Astrocyte (in vitro differentiated cells and primary cell): ENCODE data around the gene ZNF740. TPM values are rescaled to one million over a fixed set of nuclear protein-coding genes. Genes with fewer than 3 reads are reported as not detected.

Source experiments
- DNase-seq: peaks from one replicate; pipeline ENCODE4 v3.0.0-alpha.2; 2010; ENCODE audit warnings: low read depth
- FAIRE-seq: peaks from 2 replicates; lab custom pipeline; 2011; peaks lifted over from hg19 to GRCh38; lab: Jason Lieb, UNC
- H2AFZ ChIP-seq: 2 replicates; pipeline ENCODE4 v1.6.0; 2012; ENCODE audit warnings: low read depth, low read length, inconsistent platforms
- H3K27ac ChIP-seq: 2 replicates; pipeline ENCODE4 v1.5.1; 2011; ENCODE audit warnings: low read depth, low read length, inconsistent platforms
- H3K27me3 ChIP-seq: 2 replicates; pipeline ENCODE4 v1.6.0; 2011; ENCODE audit warnings: low read length, inconsistent platforms; ENCODE audit not compliant: insufficient read depth
- H3K36me3 ChIP-seq: 2 replicates; pipeline ENCODE4 v1.5.1; 2011; ENCODE audit warnings: low read length, inconsistent platforms; ENCODE audit not compliant: insufficient read depth
- H3K4me1 ChIP-seq: 2 replicates; pipeline ENCODE4 v1.5.1; 2011; ENCODE audit warnings: low read length, inconsistent platforms; ENCODE audit not compliant: insufficient read depth
- H3K4me2 ChIP-seq: 2 replicates; pipeline ENCODE4 v1.6.0; 2012; ENCODE audit warnings: low read length, inconsistent platforms
- H3K4me3 ChIP-seq: 2 replicates; pipeline ENCODE4 v1.5.1; 2011; ENCODE audit warnings: low read depth, mild to moderate bottlenecking, low read length, inconsistent platforms; ENCODE audit not compliant: insufficient read depth
- H3K79me2 ChIP-seq: 2 replicates; pipeline ENCODE4 v1.6.0; 2012; ENCODE audit warnings: mild to moderate bottlenecking, low read length, inconsistent platforms; ENCODE audit not compliant: insufficient read depth
- H3K9ac ChIP-seq: 2 replicates; pipeline ENCODE4 v1.6.0; 2012; ENCODE audit warnings: mild to moderate bottlenecking, low read length, inconsistent platforms
- H3K9me3 ChIP-seq: 2 replicates; pipeline ENCODE4 v1.5.1; 2012; ENCODE audit warnings: low read depth, mild to moderate bottlenecking, low read length, inconsistent platforms; ENCODE audit not compliant: insufficient read depth
- H4K20me1 ChIP-seq: 2 replicates; pipeline ENCODE4 v1.6.0; 2012; ENCODE audit warnings: low read length, inconsistent platforms; ENCODE audit not compliant: insufficient read depth
- H3K27ac Mint-ChIP-seq: one replicate; pipeline ENCODE4 v1.8.0; 2021; ENCODE audit warnings: mild to moderate bottlenecking, mixed read lengths; ENCODE audit not compliant: unreplicated experiment
- H3K27me3 Mint-ChIP-seq: one replicate; pipeline ENCODE4 v1.8.0; 2021; ENCODE audit warnings: low read depth, mixed read lengths; ENCODE audit not compliant: unreplicated experiment
- H3K36me3 Mint-ChIP-seq: one replicate; pipeline ENCODE4 v1.8.0; 2021; ENCODE audit warnings: low read depth, mixed read lengths; ENCODE audit not compliant: unreplicated experiment
- H3K4me1 Mint-ChIP-seq: one replicate; pipeline ENCODE4 v1.8.0; 2021; ENCODE audit warnings: low read depth, mixed read lengths; ENCODE audit not compliant: unreplicated experiment
- H3K4me3 Mint-ChIP-seq: one replicate; pipeline ENCODE4 v1.8.0; 2021; ENCODE audit warnings: mild to moderate bottlenecking, moderate library complexity, mixed read lengths; ENCODE audit not compliant: unreplicated experiment
- H3K9me3 Mint-ChIP-seq: one replicate; pipeline ENCODE4 v1.8.0; 2021; ENCODE audit warnings: mild to moderate bottlenecking, mixed read lengths; ENCODE audit not compliant: unreplicated experiment
- EZH2 ChIP-seq: IDR thresholded peaks from 2 replicates; pipeline ENCODE4 v1.6.1; 2012; ENCODE audit warnings: mild to moderate bottlenecking, low read length, inconsistent platforms; ENCODE audit not compliant: insufficient read depth
- total RNA-seq: library from RNA; stranded (reverse); gene quantifications from 2 replicates; pipeline ENCODE4 v1.2.1, GENCODE V29; 2021
- TF ChIP-seq, protein P1 (sequence below): IDR thresholded peaks from 2 replicates; pipeline ENCODE4 v1.5.1; 2011; ENCODE audit warnings: low read depth, mild to moderate bottlenecking, inconsistent platforms, low read length, moderate library complexity; ENCODE audit not compliant: insufficient read depth

Gene ZNF740
- total RNA-seq, 1 donor from 2014 or later, result 31.0 TPM

DNA sequence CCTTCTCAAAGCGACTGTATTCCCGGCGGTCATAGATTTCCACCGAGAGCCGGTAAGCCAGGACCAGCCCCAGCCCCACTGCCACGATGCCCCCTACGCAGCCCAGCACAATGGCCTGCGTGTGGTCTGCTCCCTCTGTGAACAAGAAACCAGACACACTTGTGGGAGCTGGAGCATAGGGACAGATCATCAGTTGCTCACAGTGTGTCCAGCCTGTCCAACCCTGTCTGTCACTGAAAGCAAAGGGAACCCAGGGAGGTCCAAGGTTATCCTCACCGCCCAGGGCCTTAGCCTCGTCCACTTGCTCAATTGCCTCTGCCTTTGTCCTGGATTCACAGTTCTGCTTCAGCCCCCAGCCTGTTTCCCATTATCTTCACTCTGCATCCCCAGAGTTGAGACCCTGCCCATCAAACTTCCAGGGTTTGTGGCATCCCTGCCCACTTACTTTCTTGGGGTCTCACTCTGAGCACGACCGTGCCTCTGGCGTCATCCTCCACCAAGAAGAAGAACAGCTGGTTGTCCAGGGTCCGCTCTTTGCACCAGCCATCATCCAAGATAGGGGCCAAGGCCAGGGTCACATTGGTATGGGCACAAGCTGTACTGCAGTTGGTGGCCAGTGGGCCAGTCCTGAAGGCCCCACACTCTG, 11.5 kb downstream of the ZNF740 start:
- H3K79me2 ChIP-seq, result no peaks in the 10 kb centered on the region
- H3K27me3 ChIP-seq, result no peaks in the 10 kb centered on the region
- peaks cover 10% of the 10 kb centered on the region for H3K36me3 ChIP-seq
- H3K4me3 ChIP-seq, result no peak overlapping the region
- Mint-ChIP-seq H3K4me3 (no peak overlapping the region), H3K9me3 (no peaks in the 10 kb centered on the region), H3K36me3 (peaks cover 16% of the 10 kb centered on the region), H3K27me3 (peaks cover 26% of the 10 kb centered on the region), H3K4me1 (peaks cover 7% of the 10 kb centered on the region), H3K27ac (no peak overlapping the region)
- H3K9me3 ChIP-seq, result no peaks in the 10 kb centered on the region
- H4K20me1 ChIP-seq, result peaks cover 4% of the 10 kb centered on the region
- TF ChIP-seq EZH2, result no peak
- TF ChIP-seq, protein P1, sequence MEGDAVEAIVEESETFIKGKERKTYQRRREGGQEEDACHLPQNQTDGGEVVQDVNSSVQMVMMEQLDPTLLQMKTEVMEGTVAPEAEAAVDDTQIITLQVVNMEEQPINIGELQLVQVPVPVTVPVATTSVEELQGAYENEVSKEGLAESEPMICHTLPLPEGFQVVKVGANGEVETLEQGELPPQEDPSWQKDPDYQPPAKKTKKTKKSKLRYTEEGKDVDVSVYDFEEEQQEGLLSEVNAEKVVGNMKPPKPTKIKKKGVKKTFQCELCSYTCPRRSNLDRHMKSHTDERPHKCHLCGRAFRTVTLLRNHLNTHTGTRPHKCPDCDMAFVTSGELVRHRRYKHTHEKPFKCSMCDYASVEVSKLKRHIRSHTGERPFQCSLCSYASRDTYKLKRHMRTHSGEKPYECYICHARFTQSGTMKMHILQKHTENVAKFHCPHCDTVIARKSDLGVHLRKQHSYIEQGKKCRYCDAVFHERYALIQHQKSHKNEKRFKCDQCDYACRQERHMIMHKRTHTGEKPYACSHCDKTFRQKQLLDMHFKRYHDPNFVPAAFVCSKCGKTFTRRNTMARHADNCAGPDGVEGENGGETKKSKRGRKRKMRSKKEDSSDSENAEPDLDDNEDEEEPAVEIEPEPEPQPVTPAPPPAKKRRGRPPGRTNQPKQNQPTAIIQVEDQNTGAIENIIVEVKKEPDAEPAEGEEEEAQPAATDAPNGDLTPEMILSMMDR, result no peak
- H3K9ac ChIP-seq, result no peak overlapping the region
- H3K27ac ChIP-seq, result no peak overlapping the region
- no peak for FAIRE-seq
- no peak overlapping the region for H3K4me2 ChIP-seq
- H2AFZ ChIP-seq, result no peak overlapping the region
- no peak for DNase-seq
- no peaks in the 10 kb centered on the region for H3K4me1 ChIP-seq

DNA sequence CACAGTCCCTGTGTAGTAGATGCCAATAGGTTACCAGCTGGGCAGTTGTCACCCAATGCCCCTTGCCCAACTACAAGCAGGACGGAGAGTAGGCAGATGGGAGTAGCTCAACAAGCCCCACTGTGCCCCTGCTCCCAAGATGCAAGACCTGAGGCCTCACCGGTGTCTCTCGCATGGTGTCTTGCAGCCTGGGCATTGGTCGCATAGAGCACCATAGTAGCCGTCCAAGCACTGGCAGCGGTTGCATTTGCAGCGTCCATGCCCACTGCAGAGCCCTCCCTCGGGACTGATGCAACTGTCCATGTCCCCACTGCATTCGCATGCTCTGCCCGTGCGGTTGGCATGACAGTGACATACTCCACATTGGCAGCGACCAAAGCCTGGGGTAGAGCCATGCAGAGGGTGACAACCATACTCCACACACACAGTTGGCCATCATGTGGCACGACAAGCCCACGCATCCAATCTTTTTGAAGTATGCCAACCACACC, 12.1 kb downstream of the ZNF740 start:
- Histone ChIP-seq H3K27me3 (no peaks in the 10 kb centered on the region), H3K27ac (no peak overlapping the region), H3K4me3 (no peak overlapping the region), H3K9me3 (no peaks in the 10 kb centered on the region), H3K36me3 (peaks cover 6% of the 10 kb centered on the region), H3K4me1 (no peaks in the 10 kb centered on the region), H2AFZ (no peak overlapping the region), H3K4me2 (no peak overlapping the region), H3K79me2 (no peaks in the 10 kb centered on the region), H3K9ac (no peak overlapping the region), H4K20me1 (peaks cover 4% of the 10 kb centered on the region)
- peaks cover 7% of the 10 kb centered on the region for H3K4me1 Mint-ChIP-seq
- no peak overlapping the region for H3K4me3 Mint-ChIP-seq
- H3K9me3 Mint-ChIP-seq, result no peaks in the 10 kb centered on the region
- peaks cover 11% of the 10 kb centered on the region for H3K36me3 Mint-ChIP-seq
- DNase-seq, result no peak
- no peak for TF ChIP-seq EZH2
- TF ChIP-seq, protein P1, result no peak
- no peak overlapping the region for H3K27ac Mint-ChIP-seq
- H3K27me3 Mint-ChIP-seq, result peaks cover 30% of the 10 kb centered on the region
- no peak for FAIRE-seq

DNA sequence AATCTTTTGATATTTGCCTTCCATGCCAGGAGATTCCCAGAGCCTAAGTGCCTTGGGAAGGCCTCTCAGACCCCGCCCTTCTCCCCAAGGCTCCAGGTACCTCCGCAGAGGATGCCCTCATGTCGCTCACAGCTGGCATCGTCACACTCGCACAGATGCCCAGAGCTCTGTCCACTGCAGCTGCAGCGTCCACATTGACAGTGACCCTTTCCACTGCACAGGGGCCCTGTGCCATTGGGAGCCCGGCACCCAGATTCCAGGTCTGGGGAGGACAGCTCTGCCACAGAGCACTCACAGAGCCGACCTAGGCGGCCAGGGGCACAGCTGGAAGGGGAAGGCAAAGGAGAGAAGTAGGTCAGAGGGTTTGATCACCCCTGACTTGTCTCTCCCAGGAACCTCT, 12.5 kb downstream of the ZNF740 start:
- peaks cover 7% of the 10 kb centered on the region for H3K4me1 Mint-ChIP-seq
- H3K27me3 ChIP-seq, result no peaks in the 10 kb centered on the region
- no peak overlapping the region for H3K4me2 ChIP-seq
- DNase-seq (no peak), FAIRE-seq (no peak)
- no peaks in the 10 kb centered on the region for H3K4me1 ChIP-seq
- TF ChIP-seq, protein P1, result no peak
- TF ChIP-seq EZH2, result no peak
- H3K9me3 Mint-ChIP-seq, result no peaks in the 10 kb centered on the region
- H3K9me3 ChIP-seq, result no peaks in the 10 kb centered on the region
- H3K36me3 ChIP-seq, result peaks cover 2% of the 10 kb centered on the region
- H2AFZ ChIP-seq, result no peak overlapping the region
- H3K36me3 Mint-ChIP-seq, result peaks cover 11% of the 10 kb centered on the region
- no peak overlapping the region for H3K27ac ChIP-seq
- peaks cover 32% of the 10 kb centered on the region for H3K27me3 Mint-ChIP-seq
- no peak overlapping the region for H3K27ac Mint-ChIP-seq
- peaks cover 4% of the 10 kb centered on the region for H4K20me1 ChIP-seq
- no peak overlapping the region for H3K4me3 Mint-ChIP-seq
- no peaks in the 10 kb centered on the region for H3K79me2 ChIP-seq
- no peak overlapping the region for H3K4me3 ChIP-seq
- no peak overlapping the region for H3K9ac ChIP-seq
